Stimulated activated CD4-positive, alpha-beta T cell treated with anti-CD3 and anti-CD28 coated beads, Interleukin-1b, Interleukin-23, amount 100 ng/mL, for 48 hours (primary cell): ENCODE results near the gene LRCH1.

ENCODE experiments used
- DNase-seq: peaks from one replicate; pipeline ENCODE4 v3.0.0-alpha.2; 2020

LRCH1 gene

GRCh38 chr13:46535825-46536224, 17.1 kb upstream of the LRCH1 start:
- no peak for DNase-seq

- DNase-seq: no peak
Observed at GRCh38 chr13:46536341-46536740, 16.6 kb upstream of the LRCH1 start.

- DNase-seq: no peak
Observed at GRCh38 chr13:46539231-46539630, 13.7 kb upstream of the LRCH1 start.

- DNase-seq: no peak
Observed at GRCh38 chr13:46541210-46541609, 11.8 kb upstream of the LRCH1 start.

- no peak for DNase-seq
Observed at GRCh38 chr13:46542833-46543232, 10.1 kb upstream of the LRCH1 start.

GRCh38 chr13:46543287-46543686, 9.7 kb upstream of the LRCH1 start:
- DNase-seq: no peak

- DNase-seq: no peak
Observed at GRCh38 chr13:46544208-46544607, 8.8 kb upstream of the LRCH1 start.

- DNase-seq: no peak
Observed at GRCh38 chr13:46544811-46545210, 8.2 kb upstream of the LRCH1 start.

- DNase-seq: no peak
Observed at GRCh38 chr13:46546084-46546768, 6.7 kb upstream of the LRCH1 start.

GRCh38 chr13:46550822-46551221, 2.1 kb upstream of the LRCH1 start:
- DNase-seq: no peak

GRCh38 chr13:46551410-46552302, 1.3 kb upstream of the LRCH1 start:
- DNase-seq: peak; percentile 50

- no peak for DNase-seq
Observed at GRCh38 chr13:46552303-46552682, 677 bp upstream of the LRCH1 start.

GRCh38 chr13:46553521-46553885, 533 bp downstream of the LRCH1 start:
- no peak for DNase-seq

GRCh38 chr13:46553886-46554858, 1.2 kb downstream of the LRCH1 start:
- peak; percentile 72 for DNase-seq

GRCh38 chr13:46554951-46555350, 2.0 kb downstream of the LRCH1 start:
- no peak for DNase-seq

GRCh38 chr13:46555722-46556417, 2.9 kb downstream of the LRCH1 start:
- no peak for DNase-seq

- DNase-seq: no peak
Observed at GRCh38 chr13:46556418-46556779, 3.4 kb downstream of the LRCH1 start.

GRCh38 chr13:46559272-46559805, 6.4 kb downstream of the LRCH1 start:
- DNase-seq: no peak

- DNase-seq: no peak
Observed at GRCh38 chr13:46560778-46561177, 7.8 kb downstream of the LRCH1 start.

- no peak for DNase-seq
Observed at GRCh38 chr13:46561286-46561685, 8.3 kb downstream of the LRCH1 start.

- DNase-seq: no peak
Observed at GRCh38 chr13:46561691-46562090, 8.7 kb downstream of the LRCH1 start.

- DNase-seq: no peak
Observed at GRCh38 chr13:46562152-46562551, 9.2 kb downstream of the LRCH1 start.
